H1 (cell line): Measurements from ENCODE around the gene PCDHB12. TPM values are rescaled to one million over a fixed set of nuclear protein-coding genes. Genes with fewer than 3 reads are reported as not detected.
"Not testable (repeated sequence)": the region's sequence is repeated elsewhere in the genome, so short reads cannot be mapped to it uniquely, and the experiment has no call there.

Experiments
- CTCF ChIA-PET: fragments of 300-600 bp; sonication (Branson Sonifier 250); formaldehyde crosslinking; loops from one replicate; lab custom pipeline; 2021; ENCODE audit not compliant: partially characterized antibody; lab: Charles Lee
- POLR2A ChIA-PET: fragments of 300-600 bp; sonication (Branson Sonifier 250); formaldehyde crosslinking; loops from one replicate; lab custom pipeline; 2021; ENCODE audit warnings: inconsistent platforms; ENCODE audit not compliant: partially characterized antibody; lab: Charles Lee
- DNase-seq, 2 experiments: peaks; one replicate each; pipeline versions ENCODE4 v3.0.0 to v3.0.0-alpha.2; 2010 to 2022; ENCODE audit warnings: low spot score in 2 of 2, low read depth in 1 of 2, mixed read lengths in 1 of 2
- FAIRE-seq: peaks from 2 replicates; lab custom pipeline; 2011; peaks lifted over from hg19 to GRCh38; lab: Jason Lieb, UNC
- H2AFZ ChIP-seq: 2 replicates; pipeline ENCODE4 v1.8.1; 2012; ENCODE audit warnings: low read length, inconsistent platforms
- H2AK5ac ChIP-seq: 2 replicates; pipeline ENCODE4 v1.6.1; 2013; ENCODE audit warnings: low read depth, low read length
- H2BK120ac ChIP-seq: replicated peaks from 2 replicates; pipeline ENCODE3; 2013; ENCODE audit warnings: low read depth, low read length, inconsistent platforms
- H2BK12ac ChIP-seq: 2 replicates; pipeline ENCODE4 v1.6.1; 2013; ENCODE audit warnings: low read depth, low read length
- H2BK15ac ChIP-seq: 2 replicates; pipeline ENCODE4 v1.6.1; 2013; ENCODE audit warnings: low read length
- H2BK20ac ChIP-seq: 2 replicates; pipeline ENCODE4 v1.6.1; 2013; ENCODE audit warnings: low read length
- H2BK5ac ChIP-seq: 2 replicates; pipeline ENCODE4 v1.6.1; 2013; ENCODE audit warnings: low read depth, low read length
- H3K14ac ChIP-seq: 2 replicates; pipeline ENCODE4 v1.6.1; 2013; ENCODE audit warnings: inconsistent platforms; ENCODE audit not compliant: insufficient read length
- H3K18ac ChIP-seq: 2 replicates; pipeline ENCODE4 v1.6.1; 2013; ENCODE audit warnings: low read length; ENCODE audit errors: extremely low read depth
- H3K23ac ChIP-seq: 2 replicates; pipeline ENCODE4 v1.6.1; 2013; ENCODE audit warnings: inconsistent platforms; ENCODE audit not compliant: insufficient read length
- H3K23me2 ChIP-seq: 2 replicates; pipeline ENCODE4 v1.6.1; 2013; ENCODE audit warnings: low read depth, low read length
- H3K27ac ChIP-seq: 2 replicates; pipeline ENCODE4 v1.6.1; 2011; ENCODE audit warnings: low read depth, low read length, inconsistent platforms
- H3K27me3 ChIP-seq, 4 experiments: replicated peaks in 1 of 4; 1 replicate in 1 of 4; 2 replicates in 3 of 4; pipeline versions ENCODE4 v1.6.1 to v1.8.1; 2011 to 2013; ENCODE audit warnings: low read length in 3 of 4, mild to moderate bottlenecking in 3 of 4, inconsistent platforms in 2 of 4, mixed read lengths in 2 of 4, moderate library complexity in 1 of 4; ENCODE audit not compliant: control insufficient read depth in 3 of 4, insufficient read depth in 3 of 4; ENCODE audit errors: extremely low read depth in 1 of 4
- H3K36me3 ChIP-seq, 4 experiments: 2 replicates each; pipeline versions ENCODE4 v1.6.1 to v1.8.1; 2011 to 2013; ENCODE audit warnings: mild to moderate bottlenecking in 4 of 4, low read length in 3 of 4, moderate library complexity in 2 of 4, control low read depth in 1 of 4, inconsistent platforms in 1 of 4; ENCODE audit not compliant: insufficient read depth in 4 of 4, control insufficient read depth in 2 of 4
- H3K4ac ChIP-seq: replicated peaks from 2 replicates; pipeline ENCODE3; 2013; ENCODE audit warnings: low read length, low read depth, mixed read lengths, inconsistent platforms; ENCODE audit not compliant: insufficient read length
- H3K4me1 ChIP-seq, 4 experiments: replicated peaks in 1 of 4; 1 replicate in 1 of 4; 2 replicates in 3 of 4; pipeline versions ENCODE4 v1.6.1 to v1.8.1; 2011 to 2013; ENCODE audit warnings: low read length in 3 of 4, inconsistent platforms in 2 of 4, mixed read lengths in 1 of 4; ENCODE audit not compliant: insufficient read depth in 4 of 4, control insufficient read depth in 3 of 4
- H3K4me2 ChIP-seq, 2 experiments: 2 replicates each; pipeline versions ENCODE4 v1.6.1 to v1.8.1; 2011 to 2013; ENCODE audit warnings: low read depth in 2 of 2, low read length in 2 of 2, control low read depth in 1 of 2, inconsistent platforms in 1 of 2, mild to moderate bottlenecking in 1 of 2; ENCODE audit not compliant: insufficient read depth in 1 of 2
- H3K4me3 ChIP-seq, 4 experiments: fragments of 200-600, 300-600 bp in 1 of 4; sonication (generic), shearing (Covaris generic), sonication (Bioruptor Twin) in 1 of 4; 2 replicates each; pipeline versions ENCODE4 v1.5.1 to v1.8.1; 2011 to 2016; ENCODE audit warnings: low read length in 4 of 4, low read depth in 3 of 4, control low read depth in 2 of 4, inconsistent platforms in 2 of 4, mild to moderate bottlenecking in 2 of 4, mixed read lengths in 1 of 4, moderate library complexity in 1 of 4; ENCODE audit not compliant: insufficient read depth in 2 of 4; ENCODE audit errors: extremely low read depth in 1 of 4
- H3K56ac ChIP-seq: replicated peaks from 2 replicates; pipeline ENCODE3; 2013; ENCODE audit warnings: low read depth, mild to moderate bottlenecking, mixed read lengths, low read length, inconsistent platforms; ENCODE audit not compliant: insufficient read length
- H3K79me1 ChIP-seq: 2 replicates; pipeline ENCODE4 v1.6.1; 2013; ENCODE audit warnings: low read depth, low read length, control low read depth
- H3K79me2 ChIP-seq, 2 experiments: 2 replicates each; pipeline versions ENCODE4 v1.6.1 to v1.8.1; 2012 to 2013; ENCODE audit warnings: low read length in 2 of 2, mild to moderate bottlenecking in 2 of 2, inconsistent platforms in 1 of 2; ENCODE audit not compliant: insufficient read depth in 2 of 2, control insufficient read depth in 1 of 2
- H3K9ac ChIP-seq, 4 experiments: replicated peaks in 1 of 4; 1 replicate in 1 of 4; 2 replicates in 3 of 4; pipeline versions ENCODE4 v1.6.1 to v1.8.1; 2011 to 2013; ENCODE audit warnings: low read depth in 3 of 4, low read length in 3 of 4, control low read depth in 2 of 4, mild to moderate bottlenecking in 2 of 4, moderate library complexity in 2 of 4, inconsistent platforms in 1 of 4; ENCODE audit errors: extremely low read depth in 1 of 4
- H3K9me3 ChIP-seq, 2 experiments: 2 replicates each; pipeline versions ENCODE4 v1.6.1 to v1.8.1; 2012 to 2013; ENCODE audit warnings: mild to moderate bottlenecking in 2 of 2, moderate library complexity in 2 of 2, control low read depth in 1 of 2, inconsistent platforms in 1 of 2, low read depth in 1 of 2, low read length in 1 of 2, mixed read lengths in 1 of 2; ENCODE audit not compliant: insufficient read depth in 2 of 2
- H4K20me1 ChIP-seq, 2 experiments: replicated peaks in 1 of 2; 2 replicates each; pipeline versions ENCODE3 to v1.8.1; 2011 to 2013; ENCODE audit warnings: inconsistent platforms in 2 of 2, low read length in 2 of 2, mild to moderate bottlenecking in 1 of 2; ENCODE audit not compliant: insufficient read depth in 2 of 2, control insufficient read depth in 1 of 2
- H4K5ac ChIP-seq: 2 replicates; pipeline ENCODE4 v1.6.1; 2013; ENCODE audit warnings: low read length, low read depth, mixed read lengths, inconsistent platforms; ENCODE audit not compliant: insufficient read length
- H4K8ac ChIP-seq: 2 replicates; pipeline ENCODE4 v1.8.0; 2013; ENCODE audit warnings: mild to moderate bottlenecking, moderate library complexity, low read length, inconsistent platforms; ENCODE audit not compliant: insufficient read depth; ENCODE audit errors: extremely low read depth
- H4K91ac ChIP-seq: replicated peaks from 2 replicates; pipeline ENCODE3; 2013; ENCODE audit warnings: low read length, mixed read lengths, inconsistent platforms; ENCODE audit not compliant: insufficient read length
- WGBS, 2 experiments: shearing (Covaris generic) in 1 of 2; methylation state at CpG; one replicate each; pipeline versions ENCODE4 v1.1.6 to v1.1.7; 2013 to 2015; ENCODE audit warnings: low lambda C conversion rate in 2 of 2, mixed read lengths in 2 of 2, inconsistent platforms in 1 of 2, low coverage in 1 of 2, missing lambda C conversion rate in 1 of 2; ENCODE audit not compliant: insufficient replicate concordance in 2 of 2, insufficient coverage in 1 of 2, insufficient read length in 1 of 2; ENCODE audit errors: extremely low coverage in 1 of 2, missing lambda C conversion rate in 1 of 2; 5-methylcytosine and 5-hydroxymethylcytosine counted together
- polyA plus RNA-seq, 7 experiments: library from polyadenylated mRNA; depleted of rRNA in 3 of 7; stranded (reverse) in 5 of 7; unstranded in 2 of 7; fragments of >200 nt in 5 of 7; fragments of 200-250 nt in 2 of 7; gene quantifications; 1 replicate in 5 of 7; 2 replicates in 1 of 7; 4 replicates in 1 of 7; pipeline versions ENCODE4 v1.2.1 to v1.2.3, GENCODE V29; 2011 to 2013; ENCODE audit warnings: missing spikeins in 2 of 7, mixed read lengths in 2 of 7
- total RNA-seq: library from RNA; stranded (reverse); fragmentation: NEBNext Ultra II Directional; extraction: Animal tissue kit (Norgen Biotek cat#: 25700); gene quantifications from 2 replicates; pipeline ENCODE4 v1.2.1, GENCODE V29; 2021

Gene PCDHB12
- total and polyA plus RNA-seq, 2 of the 8 experiments (the other 6 are each of a cell fraction or from before 2014, with no cell fraction given) = 1.1 to 2.0 TPM

DNA sequence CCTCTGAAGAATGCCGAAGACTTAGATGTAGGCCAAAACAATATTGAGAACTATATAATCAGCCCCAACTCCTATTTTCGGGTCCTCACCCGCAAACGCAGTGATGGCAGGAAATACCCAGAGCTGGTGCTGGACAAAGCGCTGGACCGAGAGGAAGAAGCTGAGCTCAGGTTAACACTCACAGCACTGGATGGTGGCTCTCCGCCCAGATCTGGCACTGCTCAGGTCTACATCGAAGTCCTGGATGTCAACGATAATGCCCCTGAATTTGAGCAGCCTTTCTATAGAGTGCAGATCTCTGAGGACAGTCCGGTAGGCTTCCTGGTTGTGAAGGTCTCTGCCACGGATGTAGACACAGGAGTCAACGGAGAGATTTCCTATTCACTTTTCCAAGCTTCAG, 6.1 kb downstream of the PCDHB12 start:
- H3K79me2 ChIP-seq, H4K20me1 ChIP-seq, H4K5ac ChIP-seq, H2BK12ac ChIP-seq, H3K14ac ChIP-seq, H3K56ac ChIP-seq, H3K4ac ChIP-seq, H3K27ac ChIP-seq, H4K8ac ChIP-seq, POLR2A ChIA-PET, H3K27me3 ChIP-seq, H2BK5ac ChIP-seq, H4K91ac ChIP-seq, H2AK5ac ChIP-seq, H2BK120ac ChIP-seq, DNase-seq, FAIRE-seq, H3K79me1 ChIP-seq, H2BK15ac ChIP-seq, H3K4me2 ChIP-seq, H3K23ac ChIP-seq, H3K18ac ChIP-seq, H3K4me1 ChIP-seq, H2AFZ ChIP-seq, H2BK20ac ChIP-seq, H3K23me2 ChIP-seq, H3K9ac ChIP-seq, H3K4me3 ChIP-seq, H3K36me3 ChIP-seq: not testable (repeated sequence)
- WGBS, 2 experiments = 94% methylated on average over 10 of the region's 12 CpGs; no CpG with 5 or more reads in 1 of the 2 experiments
- CTCF ChIA-PET = interaction anchor here (0.6 to 2.9 kb wide), 14 partner anchors 9 to 350 kb away, joined by 3 to 21 read pairs (median 6); partner anchors contain the start of genes PCDHB14, PCDHB15, PCDHB16 and PCDHGA10
- H3K9me3 ChIP-seq = peaks cover 7 to 28% of the 10 kb centered on the region in 2 experiments; a peak in 3 of 4 replicates

DNA sequence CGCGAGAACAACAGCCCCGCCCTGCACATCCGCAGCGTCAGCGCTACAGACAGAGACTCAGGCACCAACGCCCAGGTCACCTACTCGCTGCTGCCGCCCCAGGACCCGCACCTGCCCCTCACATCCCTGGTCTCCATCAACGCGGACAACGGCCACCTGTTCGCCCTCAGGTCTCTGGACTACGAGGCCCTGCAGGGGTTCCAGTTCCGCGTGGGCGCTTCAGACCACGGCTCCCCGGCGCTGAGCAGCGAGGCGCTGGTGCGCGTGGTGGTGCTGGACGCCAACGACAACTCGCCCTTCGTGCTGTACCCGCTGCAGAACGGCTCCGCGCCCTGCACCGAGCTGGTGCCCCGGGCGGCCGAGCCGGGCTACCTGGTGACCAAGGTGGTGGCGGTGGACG, 7.0 kb downstream of the PCDHB12 start:
- H2AK5ac ChIP-seq, H2BK5ac ChIP-seq, H3K4me2 ChIP-seq, H2AFZ ChIP-seq, H3K14ac ChIP-seq, H4K5ac ChIP-seq, DNase-seq, H2BK120ac ChIP-seq, H2BK12ac ChIP-seq, H3K56ac ChIP-seq, H3K36me3 ChIP-seq, POLR2A ChIA-PET, H3K23ac ChIP-seq, H3K4me3 ChIP-seq, H2BK15ac ChIP-seq, H4K8ac ChIP-seq, H3K18ac ChIP-seq, H3K79me2 ChIP-seq, H3K27me3 ChIP-seq, H3K4ac ChIP-seq, H3K27ac ChIP-seq, H2BK20ac ChIP-seq, H3K23me2 ChIP-seq, H4K91ac ChIP-seq, H4K20me1 ChIP-seq, H3K9ac ChIP-seq, FAIRE-seq, H3K4me1 ChIP-seq, H3K79me1 ChIP-seq: not testable (repeated sequence)
- 97% methylated on average over 17 of the region's 40 CpGs; no CpG with 5 or more reads in 1 of the 2 experiments for WGBS, 2 experiments
- peaks cover 7 to 21% of the 10 kb centered on the region in 2 experiments; a peak in 3 of 4 replicates for H3K9me3 ChIP-seq
- CTCF ChIA-PET = interaction anchor here (1.0 to 2.1 kb wide), 3 partner anchors 13 to 349 kb away, joined by 3 to 7 read pairs (median 3); partner anchors contain the start of gene PCDHGB7
